ENCODE results near the gene LEFTY1.

LEFTY1 gene

DNA sequence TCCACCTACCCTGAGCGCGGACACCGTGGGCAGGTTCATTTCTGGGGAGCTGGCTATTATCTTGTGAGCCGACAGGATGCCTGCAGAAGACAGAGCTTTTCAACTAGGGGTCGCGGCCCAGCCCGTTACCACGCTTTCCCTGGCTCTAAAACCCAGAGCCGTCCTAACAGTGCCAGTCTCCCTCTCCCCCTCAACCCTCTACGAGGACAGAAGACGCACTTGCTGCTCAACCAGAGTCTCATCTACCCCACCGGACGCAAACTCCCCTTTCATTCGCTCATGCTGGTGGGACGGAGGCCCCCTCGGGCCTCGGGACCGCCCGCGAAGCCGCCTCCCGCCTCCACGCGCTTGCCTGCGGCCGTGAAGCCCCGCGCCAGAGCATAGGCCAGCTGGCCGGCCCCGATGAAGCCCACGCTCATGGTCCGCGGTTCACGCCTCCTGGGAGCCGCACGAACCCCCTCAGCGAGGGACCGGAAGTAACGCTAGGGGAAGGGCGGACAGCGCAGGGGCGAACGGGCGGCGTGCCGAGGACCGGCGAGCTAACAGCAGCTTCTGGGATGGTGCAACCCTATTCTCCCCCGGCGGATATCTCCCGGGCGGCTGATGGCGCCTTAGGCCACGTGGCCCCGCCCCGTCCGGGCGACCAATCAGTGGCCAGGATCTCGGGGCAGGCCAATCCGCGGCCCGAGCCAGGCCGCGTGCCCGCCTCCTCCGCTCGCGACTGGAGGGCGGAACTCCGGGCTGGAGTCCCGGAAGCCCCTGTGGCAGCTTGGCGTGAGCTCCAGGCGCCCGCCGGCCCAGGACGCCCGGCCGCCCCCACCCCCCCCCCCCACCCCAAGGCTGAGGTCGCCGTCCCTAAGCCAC is 35.0 kb upstream of the LEFTY1 start, which contains the start of gene PYCR2:
Gene PYCR2, minus strand, starts transcription at position 559 of the 864 bp plus-strand sequence. Its CDS starts 140 bp downstream, at position 419.
- H3K4me3 ChIP-seq (ENCODE audit: low read depth in 1 of 2, low read length in 1 of 2) = peak within 1 kb of the TSS; percentile 84 to 99
- peaks cover 25% of the 10 kb centered on the region for H3K36me3 ChIP-seq
- TF ChIP-seq, protein P1, sequence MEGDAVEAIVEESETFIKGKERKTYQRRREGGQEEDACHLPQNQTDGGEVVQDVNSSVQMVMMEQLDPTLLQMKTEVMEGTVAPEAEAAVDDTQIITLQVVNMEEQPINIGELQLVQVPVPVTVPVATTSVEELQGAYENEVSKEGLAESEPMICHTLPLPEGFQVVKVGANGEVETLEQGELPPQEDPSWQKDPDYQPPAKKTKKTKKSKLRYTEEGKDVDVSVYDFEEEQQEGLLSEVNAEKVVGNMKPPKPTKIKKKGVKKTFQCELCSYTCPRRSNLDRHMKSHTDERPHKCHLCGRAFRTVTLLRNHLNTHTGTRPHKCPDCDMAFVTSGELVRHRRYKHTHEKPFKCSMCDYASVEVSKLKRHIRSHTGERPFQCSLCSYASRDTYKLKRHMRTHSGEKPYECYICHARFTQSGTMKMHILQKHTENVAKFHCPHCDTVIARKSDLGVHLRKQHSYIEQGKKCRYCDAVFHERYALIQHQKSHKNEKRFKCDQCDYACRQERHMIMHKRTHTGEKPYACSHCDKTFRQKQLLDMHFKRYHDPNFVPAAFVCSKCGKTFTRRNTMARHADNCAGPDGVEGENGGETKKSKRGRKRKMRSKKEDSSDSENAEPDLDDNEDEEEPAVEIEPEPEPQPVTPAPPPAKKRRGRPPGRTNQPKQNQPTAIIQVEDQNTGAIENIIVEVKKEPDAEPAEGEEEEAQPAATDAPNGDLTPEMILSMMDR (IDR thresholded peaks at IDR 0.05) = peak; percentile 49
- peaks cover 30 to 44% of the 10 kb centered on the region in 2 experiments for H3K4me1 ChIP-seq (ENCODE audit: control insufficient read depth in 1 of 2, insufficient read depth in 1 of 2, low read depth in 1 of 2, low read length in 1 of 2)
- H3K9me3 ChIP-seq = no peaks in the 10 kb centered on the region
- H3K27me3 ChIP-seq = no peaks in the 10 kb centered on the region
- peak within 1 kb of the TSS; percentile 94 for H3K27ac ChIP-seq

DNA sequence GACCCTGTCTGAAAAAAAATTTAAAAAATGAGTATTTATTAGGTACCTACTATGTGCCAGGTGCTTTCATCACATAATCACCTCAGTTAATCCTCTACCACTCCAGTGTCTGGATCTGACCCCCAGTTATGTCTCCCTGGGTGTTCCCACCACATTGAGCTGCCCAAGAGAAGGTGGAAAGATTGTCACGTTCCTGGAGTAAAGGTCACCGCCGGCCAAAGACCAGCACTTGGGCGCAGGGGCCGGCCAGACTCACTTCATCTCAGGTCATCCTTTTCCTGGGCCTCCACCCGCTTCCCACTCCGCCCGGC is 34.4 kb upstream of the LEFTY1 start:
- Histone ChIP-seq H3K9me3 (no peaks in the 10 kb centered on the region), H3K27ac (peak overlapping the region; percentile 94), H3K4me3 (ENCODE audit: low read depth in 1 of 2, low read length in 1 of 2) (peak overlapping the region; percentile 84 to 99), H3K4me1 (ENCODE audit: control insufficient read depth in 1 of 2, insufficient read depth in 1 of 2, low read depth in 1 of 2, low read length in 1 of 2) (peaks cover 30 to 44% of the 10 kb centered on the region in 2 experiments), H3K27me3 (no peaks in the 10 kb centered on the region), H3K36me3 (peaks cover 28% of the 10 kb centered on the region)
- TF ChIP-seq, protein P1 (IDR thresholded peaks at IDR 0.05) = no peak

DNA sequence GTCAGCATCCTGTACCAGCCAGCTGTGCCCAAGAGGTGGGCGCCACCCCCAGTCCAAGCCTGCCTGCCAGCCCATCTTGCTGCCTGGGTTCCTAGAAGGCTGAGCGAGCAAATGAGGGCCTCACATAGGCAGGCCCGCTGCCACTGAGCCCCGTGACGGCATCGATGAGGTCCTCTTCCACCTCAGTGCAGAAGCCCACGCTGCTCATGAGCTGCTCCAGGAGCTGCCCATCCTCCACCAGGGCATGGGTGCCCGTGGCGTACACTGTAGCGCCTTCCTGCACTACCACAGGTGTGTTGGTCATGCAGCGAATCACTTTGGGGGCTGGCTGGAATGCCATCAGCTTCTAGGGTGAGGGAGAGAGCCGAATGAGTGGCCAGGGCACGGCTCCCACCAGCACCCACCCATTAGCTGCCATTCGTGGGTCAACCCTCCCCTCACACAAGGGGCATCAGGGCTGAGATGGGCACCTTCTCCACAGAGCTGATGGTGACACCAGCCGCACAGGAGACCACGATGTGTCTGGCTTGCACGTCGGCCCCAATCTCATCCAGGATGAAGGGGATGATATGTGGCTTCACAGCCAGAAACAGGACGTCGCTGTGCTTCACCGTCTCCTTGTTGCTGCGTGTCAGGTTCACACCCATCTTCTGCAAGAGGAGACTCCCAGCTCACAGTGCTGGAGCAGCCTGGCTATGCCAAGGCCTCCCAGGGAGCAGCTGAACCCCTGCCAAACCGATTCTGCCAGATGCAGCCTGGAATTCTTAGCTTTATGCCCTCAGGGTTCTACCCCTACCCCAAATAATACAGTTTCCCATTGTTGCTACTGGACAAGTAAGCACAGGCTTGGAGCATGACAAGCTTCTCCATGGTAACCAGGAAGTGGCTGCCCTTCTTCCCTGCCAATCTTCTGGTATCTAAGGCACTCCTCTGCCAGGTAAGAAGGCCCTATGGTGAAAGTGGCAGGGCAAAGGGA is 33.1 kb upstream of the LEFTY1 start:
- Histone ChIP-seq H3K27me3 (no peaks in the 10 kb centered on the region), H3K4me1 (ENCODE audit: control insufficient read depth in 1 of 2, insufficient read depth in 1 of 2, low read depth in 1 of 2, low read length in 1 of 2) (peaks cover 30 to 42% of the 10 kb centered on the region in 2 experiments), H3K4me3 (ENCODE audit: low read depth in 1 of 2, low read length in 1 of 2) (no peak overlapping the region), H3K9me3 (no peaks in the 10 kb centered on the region), H3K27ac (peak overlapping the region; percentile 0), H3K36me3 (peaks cover 33% of the 10 kb centered on the region)
- TF ChIP-seq, protein P1 (IDR thresholded peaks at IDR 0.05) = no peak

DNA sequence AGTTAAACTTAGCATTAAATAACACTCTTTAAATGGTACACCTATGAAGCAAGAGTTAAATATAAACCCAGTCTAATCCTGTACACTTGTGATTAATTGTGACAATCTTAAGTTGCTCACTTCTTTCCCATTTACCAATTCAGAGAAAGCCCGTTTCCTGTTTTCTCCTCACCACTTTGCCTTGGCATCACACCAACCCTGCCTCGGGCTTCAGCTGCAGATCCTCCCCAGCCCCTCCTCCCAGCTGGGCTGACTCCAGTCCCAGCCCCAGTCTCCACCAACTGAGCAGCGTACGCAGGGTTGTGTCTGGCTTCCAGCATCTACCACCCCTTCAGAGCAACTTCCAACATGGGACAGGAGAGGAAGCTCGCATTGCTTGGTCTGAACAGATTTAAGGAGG is 31.0 kb upstream of the LEFTY1 start:
- peaks cover 20 to 32% of the 10 kb centered on the region in 2 experiments for H3K4me1 ChIP-seq (ENCODE audit: control insufficient read depth in 1 of 2, insufficient read depth in 1 of 2, low read depth in 1 of 2, low read length in 1 of 2)
- no peaks in the 10 kb centered on the region for H3K9me3 ChIP-seq
- H3K27ac ChIP-seq = peak overlapping the region; percentile 57
- no peaks in the 10 kb centered on the region for H3K27me3 ChIP-seq
- no peak overlapping the region for H3K4me3 ChIP-seq (ENCODE audit: low read depth in 1 of 2, low read length in 1 of 2)
- TF ChIP-seq, protein P1 (IDR thresholded peaks at IDR 0.05) = no peak
- H3K36me3 ChIP-seq = peaks cover 53% of the 10 kb centered on the region

DNA sequence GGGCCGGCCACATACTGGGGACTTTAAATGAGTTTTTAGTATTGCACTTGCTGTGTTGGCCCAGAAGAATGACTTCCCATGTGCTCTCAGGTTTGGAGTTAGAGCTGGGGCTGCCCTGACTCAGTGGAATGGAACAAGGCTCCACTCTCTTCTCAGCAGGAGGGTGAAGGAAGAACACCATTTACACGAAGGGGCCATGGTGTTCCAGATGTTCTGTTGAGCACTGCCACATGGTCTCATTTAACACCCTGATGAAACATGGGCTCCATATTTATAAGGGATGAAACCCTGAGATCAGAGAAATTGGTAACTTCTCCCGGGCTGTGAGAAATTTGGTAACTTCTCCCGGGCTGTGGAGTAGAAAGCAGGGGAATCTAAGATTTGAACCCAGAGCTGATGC is 29.3 kb upstream of the LEFTY1 start:
- no peak overlapping the region for H3K27ac ChIP-seq
- TF ChIP-seq, protein P1 (IDR thresholded peaks at IDR 0.05) = no peak
- no peaks in the 10 kb centered on the region for H3K27me3 ChIP-seq
- H3K4me1 ChIP-seq (ENCODE audit: control insufficient read depth in 1 of 2, insufficient read depth in 1 of 2, low read depth in 1 of 2, low read length in 1 of 2) = peaks cover 10 to 20% of the 10 kb centered on the region in 2 experiments
- H3K36me3 ChIP-seq = peaks cover 54% of the 10 kb centered on the region
- H3K4me3 ChIP-seq (ENCODE audit: low read depth in 1 of 2, low read length in 1 of 2) = no peak overlapping the region
- H3K9me3 ChIP-seq = no peaks in the 10 kb centered on the region

Measured in neutrophil (primary cell).